HCEC 1CT (cell line): ENCODE data around the gene FGFRL1.
"Not testable (repeated sequence)": the region's sequence is repeated elsewhere in the genome, so short reads cannot be mapped to it uniquely, and the experiment has no call there.

Experiments
- DNase-seq: peaks from one replicate; pipeline ENCODE4 v3.0.0-alpha.2; 2017

Gene FGFRL1

DNA sequence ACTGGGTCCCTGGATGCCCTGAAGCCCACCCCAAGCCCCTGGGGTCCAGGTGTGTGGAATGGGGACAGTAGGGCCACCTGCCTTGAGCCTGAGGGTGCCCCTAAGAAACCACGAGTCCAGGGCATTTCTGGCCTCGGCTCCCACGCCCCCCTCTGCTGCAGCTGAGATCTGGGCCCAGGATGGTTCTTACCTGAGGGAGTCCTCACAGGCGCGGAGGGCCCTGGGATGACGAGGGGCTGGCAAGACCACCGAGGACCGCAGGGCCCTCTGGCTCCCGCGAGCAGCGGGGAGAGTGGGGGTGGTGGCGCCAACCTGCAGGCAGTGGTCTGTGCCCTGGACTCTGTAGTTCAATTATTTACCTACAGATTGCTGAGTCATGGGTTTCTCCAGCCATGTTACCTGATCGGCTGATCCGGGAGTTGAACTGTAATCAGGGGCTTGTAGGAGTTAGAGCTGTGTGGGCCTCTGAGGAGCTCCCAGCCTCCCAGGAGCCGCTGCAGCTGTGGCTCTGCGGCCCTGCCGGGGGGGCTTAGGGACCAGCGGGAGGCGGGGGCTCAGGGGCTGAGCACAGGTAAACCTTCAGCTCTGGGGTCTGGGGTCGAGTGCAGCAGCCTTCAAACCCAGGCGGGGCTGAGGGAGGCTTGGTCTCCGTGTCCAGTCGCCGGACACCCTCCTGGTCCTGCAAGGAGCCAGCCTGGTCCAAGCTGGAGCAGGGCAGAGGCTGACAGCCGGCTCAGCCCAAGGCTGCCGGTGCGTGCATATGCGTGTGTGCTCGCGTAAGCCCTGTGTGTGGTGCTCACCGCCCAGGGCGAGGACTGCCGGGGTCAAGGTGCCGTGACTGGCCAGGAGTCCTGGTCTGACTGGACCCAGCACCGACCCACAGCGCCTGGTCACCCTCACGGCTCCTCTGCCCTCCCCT lies 18.1 kb upstream of the FGFRL1 start, which contains the start of gene SLC26A1:
Gene SLC26A1 (minus strand): TSS at position 294 of the 919 bp plus-strand sequence. CDS start 1,701 bp downstream, outside the sequence.
- DNase-seq: no peak

DNA sequence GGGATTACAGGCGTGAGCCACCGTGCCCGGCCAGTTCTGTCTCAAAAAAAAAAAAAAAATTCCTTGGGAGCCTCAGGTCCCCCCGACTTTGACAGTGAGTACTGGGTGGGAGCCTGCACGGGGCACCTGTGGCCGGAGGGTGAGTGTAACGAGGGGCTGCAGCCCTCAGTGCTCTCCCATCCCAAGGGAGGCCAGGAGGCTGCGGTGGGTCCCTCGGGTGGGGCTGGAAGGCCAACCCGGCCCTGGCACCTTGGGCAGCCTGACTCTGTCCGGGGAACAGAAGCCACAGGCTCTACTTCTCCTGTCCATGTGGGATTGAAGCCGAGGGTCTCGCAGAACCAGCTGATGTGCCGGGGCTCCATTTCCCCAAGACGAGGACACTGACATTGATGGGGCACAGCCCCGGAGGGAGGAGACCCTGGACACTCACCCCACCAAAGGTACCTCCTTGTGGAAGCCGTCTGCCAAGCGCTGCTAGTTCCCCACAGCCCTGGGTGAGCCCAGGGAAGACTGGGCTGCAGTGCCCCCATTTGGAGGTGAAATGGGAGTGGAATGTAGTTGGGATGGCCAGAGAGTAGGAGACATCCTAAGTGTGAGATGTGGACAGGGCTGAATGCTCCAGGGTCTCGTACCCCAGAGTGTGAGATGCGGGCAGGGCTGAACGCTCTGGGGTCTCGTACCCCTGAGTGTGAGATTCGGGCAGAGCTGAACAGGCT lies 16.0 kb upstream of the FGFRL1 start:
- no peak for DNase-seq

DNA sequence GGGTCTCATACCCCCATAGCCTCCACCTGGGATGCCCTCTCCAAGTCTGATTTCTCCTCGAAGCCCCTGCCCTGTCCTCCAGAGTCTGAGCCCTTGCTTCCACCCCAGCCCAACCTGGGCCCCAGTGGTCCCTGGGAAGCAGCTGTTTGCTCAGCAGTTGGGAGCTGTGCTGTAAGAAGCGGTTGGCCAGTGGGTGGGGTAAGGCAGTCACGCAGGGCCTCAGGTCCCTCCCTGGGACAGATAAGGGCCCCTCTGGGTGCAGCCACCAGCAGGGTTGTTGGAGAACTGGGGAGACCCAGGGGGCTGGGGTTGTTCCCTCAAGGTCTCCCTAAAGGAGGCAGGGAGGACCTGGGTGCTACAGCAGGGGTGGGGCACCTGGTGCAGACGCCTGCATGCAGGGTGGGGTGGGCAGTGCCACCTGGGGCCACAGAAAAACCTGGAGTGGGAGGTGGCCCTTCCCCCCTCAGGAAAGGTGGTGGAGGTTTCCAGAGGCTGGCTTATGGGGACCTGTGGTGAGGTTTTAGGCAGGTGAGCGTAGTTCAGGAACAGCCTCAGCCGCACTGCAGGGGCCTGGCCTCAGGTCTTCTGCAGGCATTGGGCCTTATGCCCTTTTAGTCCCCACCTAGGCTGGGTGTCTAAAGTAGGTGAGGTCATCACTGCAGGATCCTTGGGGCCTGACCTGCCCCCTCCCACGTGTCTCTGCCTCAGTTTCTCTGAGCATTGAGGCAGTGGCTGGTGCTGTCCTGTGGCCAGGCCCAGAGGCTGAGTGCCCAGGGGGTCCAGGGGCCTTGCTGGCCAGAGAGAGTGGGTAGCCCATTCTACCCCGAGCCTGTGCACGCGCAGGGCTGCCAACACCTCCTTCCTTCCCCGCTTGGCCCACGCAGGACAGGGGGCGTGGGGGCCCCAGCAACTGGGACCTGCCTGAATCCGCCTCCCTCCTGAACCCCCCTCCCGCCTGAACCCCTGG lies 15.1 kb upstream of the FGFRL1 start:
- DNase-seq: no peak

DNA sequence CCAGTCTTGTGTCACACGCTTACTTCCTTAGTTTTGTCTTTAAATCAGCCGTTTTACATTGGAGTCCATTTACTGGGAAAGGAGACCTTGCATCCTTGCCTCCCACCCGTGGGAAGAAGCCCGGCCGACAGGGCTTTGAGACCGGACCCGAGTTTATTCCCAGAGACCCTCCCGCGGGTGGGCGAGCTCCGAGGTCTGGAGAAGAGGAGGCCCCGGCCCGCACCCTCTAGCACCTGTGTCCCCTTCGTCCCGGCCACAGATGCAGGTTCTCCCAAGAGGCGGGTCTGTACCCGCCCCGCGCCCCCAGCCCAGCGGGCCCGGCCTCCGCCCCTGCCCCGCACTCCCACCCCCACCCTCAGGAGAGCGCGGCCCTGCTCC lies 14.4 kb upstream of the FGFRL1 start:
- DNase-seq: no peak

DNA sequence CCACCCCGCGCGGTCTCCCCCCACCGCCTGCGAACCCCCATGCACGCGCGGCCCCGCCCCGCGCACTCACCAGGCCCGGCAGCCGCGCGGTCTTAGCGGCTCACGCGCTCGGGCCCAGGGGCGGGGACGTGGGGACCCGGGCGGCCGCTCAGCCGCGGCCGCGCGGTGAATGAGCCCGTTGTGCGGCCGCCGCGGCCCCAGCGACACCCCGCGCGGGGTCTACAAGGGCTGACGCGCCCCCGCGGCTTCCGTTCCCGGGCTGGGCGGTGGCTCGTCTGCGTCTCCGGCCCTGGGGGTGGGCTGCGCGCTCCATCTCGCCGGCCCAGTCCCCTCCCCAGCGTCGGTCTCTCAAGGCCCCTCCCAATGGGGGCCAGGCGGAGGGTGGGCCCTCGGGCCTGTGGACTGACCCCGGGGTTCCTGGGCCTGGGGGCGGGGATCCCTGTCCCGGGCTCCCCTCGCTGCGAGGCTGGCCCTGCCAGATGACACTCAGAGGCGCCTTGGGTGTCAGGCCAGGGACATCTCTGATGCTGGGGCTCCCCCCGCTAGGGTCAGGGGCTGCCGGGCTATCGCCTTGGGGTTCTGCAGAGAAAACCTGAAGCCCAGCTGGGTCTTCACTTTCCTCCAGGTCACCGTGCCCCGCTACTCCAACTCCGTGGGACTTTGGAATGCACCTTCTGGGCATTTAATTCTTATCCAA lies 13.9 kb upstream of the FGFRL1 start:
- DNase-seq: no peak

DNA sequence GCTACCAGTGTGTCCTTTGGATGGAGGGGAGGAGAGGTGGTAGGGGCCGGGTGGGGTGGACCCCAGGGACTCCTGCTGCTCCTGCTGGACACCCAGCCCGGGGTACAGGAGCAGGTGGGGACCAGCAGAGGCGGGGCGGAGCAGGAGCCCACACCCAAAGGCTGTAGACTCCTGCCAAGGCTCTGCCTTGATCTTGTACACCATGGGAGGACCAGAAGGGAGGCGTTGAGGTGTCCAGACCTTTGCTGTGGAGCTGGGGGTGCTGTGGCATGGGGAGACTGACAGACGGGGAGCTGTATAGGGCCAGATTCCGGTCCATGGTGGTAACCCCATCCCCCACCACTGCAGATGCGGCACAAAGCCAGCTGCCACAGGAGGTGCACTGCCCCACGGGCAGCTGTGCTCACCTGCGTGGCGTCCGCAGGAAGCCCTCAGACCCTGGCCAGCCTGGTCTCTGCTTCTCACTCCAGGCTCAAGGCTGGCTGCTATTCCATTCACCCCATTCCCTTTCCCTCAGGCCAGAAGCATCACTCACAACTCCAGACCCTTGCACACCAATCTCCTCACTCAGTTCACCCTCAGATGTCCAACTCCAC lies 13.2 kb upstream of the FGFRL1 start:
- no peak for DNase-seq

DNA sequence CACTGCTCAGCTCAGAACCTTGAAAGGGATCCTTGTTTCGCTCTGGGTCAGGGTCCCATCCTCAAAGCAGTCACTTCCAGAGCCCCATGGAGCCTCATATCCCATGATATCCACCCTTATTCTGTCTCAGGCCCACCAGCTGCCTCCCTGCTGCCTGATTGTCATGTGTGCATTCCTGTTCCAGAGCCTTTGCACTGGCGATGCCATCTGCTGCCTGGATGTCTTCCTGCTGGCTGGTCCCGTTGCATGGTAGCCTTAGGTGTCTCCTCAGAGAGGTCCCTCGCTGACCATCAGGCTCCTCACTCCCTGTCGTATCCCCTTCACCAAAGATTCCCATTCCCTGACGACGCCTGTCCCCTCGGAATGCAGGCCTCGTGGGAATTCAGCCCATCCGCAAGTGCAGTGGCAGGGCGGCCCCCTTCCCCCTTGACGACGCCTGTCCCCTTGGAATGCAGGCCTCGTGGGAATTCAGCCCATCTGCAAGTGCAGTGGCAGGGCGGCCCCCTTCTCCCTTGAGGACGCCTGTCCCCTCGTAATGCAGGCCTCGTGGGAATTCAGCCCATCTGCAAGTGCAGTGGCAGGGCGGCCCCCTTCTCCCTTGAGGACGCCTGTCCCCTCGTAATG lies 12.1 kb upstream of the FGFRL1 start:
- not testable (repeated sequence) for DNase-seq

DNA sequence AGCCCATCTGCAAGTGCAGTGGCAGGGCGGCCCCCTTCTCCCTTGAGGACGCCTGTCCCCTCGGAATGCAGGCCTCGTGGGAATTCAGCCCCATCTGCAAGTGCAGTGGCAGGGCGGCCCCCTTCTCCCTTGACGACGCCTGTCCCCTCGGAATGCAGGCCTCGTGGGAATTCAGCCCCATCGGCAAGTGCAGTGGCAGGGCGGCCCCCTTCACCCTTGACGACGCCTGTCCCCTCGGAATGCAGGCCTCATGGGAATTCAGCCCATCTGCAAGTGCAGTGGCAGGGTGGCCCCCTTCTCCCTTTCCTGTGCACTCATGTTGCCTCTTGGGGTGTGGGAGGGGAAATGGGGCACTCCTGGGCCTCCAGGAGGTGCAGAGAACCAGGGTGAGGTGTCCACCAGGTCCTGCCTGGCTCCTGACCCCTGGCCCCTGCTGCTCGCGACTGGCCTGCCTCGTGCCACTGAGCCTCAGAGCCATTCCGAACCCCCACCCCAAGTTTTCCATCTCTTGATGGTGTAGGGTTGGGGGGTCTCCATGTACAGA lies 11.5 kb upstream of the FGFRL1 start:
- DNase-seq: no peak

DNA sequence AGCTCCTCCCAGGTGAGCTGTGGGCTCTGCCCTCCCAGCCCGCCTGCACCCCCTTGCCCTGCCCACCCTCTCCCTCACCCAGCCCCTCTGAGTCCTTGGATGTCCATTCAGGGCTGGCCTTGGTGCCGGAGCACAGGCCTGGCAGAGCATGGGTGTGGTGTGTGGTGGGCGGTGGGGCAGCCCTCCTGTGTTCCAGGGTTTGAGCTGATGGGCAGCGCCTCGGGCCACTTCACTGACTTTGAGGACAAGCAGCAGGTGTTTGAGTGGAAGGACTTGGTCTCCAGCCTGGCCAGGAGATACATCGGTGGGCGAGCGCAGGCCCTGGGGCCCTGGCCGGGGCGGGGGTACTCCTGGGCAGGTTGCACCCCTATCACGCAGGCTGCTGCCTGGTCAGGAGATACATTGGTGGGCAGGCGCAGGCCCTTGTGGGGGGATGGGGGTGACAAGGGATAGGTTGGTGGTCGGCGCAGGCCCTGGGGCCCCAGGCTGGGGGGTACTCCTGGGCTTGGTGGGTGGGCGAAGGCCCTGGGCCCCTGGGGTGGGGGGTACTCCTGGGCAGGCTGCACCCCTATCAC lies 10.7 kb upstream of the FGFRL1 start:
- no peak for DNase-seq

DNA sequence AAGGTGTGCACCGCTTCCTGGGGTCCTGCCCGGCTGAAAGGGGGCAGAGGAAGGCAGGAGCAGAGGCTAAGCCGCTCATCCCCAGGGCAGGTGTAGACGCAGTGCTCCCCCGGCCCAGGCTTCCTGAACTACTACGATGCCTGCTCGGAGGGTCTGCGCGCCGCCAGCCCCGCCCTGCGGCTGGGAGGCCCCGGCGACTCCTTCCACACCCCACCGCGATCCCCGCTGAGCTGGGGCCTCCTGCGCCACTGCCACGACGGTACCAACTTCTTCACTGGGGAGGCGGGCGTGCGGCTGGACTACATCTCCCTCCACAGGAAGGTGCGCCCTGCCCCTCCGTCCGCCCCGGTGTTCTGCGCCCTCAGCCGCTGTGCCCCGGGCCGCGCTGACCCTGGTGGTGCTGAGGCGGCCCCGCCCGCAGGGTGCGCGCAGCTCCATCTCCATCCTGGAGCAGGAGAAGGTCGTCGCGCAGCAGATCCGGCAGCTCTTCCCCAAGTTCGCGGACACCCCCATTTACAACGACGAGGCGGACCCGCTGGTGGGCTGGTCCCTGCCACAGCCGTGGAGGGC lies 9.8 kb upstream of the FGFRL1 start:
- DNase-seq: no peak

DNA sequence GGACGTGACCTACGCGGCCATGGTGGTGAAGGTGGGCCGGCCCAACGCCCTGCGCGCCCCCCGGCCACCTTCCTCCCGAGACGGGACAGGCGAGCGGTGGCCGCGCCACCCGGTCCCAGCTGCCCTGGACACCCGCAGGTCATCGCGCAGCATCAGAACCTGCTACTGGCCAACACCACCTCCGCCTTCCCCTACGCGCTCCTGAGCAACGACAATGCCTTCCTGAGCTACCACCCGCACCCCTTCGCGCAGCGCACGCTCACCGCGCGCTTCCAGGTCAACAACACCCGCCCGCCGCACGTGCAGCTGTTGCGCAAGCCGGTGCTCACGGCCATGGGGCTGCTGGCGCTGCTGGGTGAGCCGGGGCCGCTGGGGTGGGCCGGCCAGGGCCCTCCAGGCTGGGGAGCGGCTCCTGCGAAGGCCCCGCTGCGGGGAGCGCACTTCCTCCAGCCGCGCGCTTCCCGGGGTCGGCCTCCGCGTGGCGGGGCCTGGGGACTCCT lies 9.2 kb upstream of the FGFRL1 start:
- no peak for DNase-seq

DNA sequence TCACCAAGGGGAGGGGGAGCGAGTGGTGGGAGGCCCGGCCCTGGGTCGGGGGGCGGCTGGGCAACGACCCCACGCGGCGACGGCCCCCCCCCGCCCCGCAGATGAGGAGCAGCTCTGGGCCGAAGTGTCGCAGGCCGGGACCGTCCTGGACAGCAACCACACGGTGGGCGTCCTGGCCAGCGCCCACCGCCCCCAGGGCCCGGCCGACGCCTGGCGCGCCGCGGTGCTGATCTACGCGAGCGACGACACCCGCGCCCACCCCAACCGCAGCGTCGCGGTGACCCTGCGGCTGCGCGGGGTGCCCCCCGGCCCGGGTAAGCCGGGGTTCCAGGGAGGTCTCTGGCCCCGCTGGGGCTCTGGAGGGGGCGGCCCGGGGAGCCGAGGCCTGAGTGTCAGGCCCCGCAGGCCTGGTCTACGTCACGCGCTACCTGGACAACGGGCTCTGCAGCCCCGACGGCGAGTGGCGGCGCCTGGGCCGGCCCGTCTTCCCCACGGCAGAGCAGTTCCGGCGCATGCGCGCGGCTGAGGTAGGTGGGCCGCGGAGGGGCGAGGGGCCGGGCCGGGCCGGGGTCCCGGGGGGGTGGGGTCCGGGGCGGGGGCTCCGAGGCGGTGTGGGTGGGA lies 8.7 kb upstream of the FGFRL1 start:
- no peak for DNase-seq

DNA sequence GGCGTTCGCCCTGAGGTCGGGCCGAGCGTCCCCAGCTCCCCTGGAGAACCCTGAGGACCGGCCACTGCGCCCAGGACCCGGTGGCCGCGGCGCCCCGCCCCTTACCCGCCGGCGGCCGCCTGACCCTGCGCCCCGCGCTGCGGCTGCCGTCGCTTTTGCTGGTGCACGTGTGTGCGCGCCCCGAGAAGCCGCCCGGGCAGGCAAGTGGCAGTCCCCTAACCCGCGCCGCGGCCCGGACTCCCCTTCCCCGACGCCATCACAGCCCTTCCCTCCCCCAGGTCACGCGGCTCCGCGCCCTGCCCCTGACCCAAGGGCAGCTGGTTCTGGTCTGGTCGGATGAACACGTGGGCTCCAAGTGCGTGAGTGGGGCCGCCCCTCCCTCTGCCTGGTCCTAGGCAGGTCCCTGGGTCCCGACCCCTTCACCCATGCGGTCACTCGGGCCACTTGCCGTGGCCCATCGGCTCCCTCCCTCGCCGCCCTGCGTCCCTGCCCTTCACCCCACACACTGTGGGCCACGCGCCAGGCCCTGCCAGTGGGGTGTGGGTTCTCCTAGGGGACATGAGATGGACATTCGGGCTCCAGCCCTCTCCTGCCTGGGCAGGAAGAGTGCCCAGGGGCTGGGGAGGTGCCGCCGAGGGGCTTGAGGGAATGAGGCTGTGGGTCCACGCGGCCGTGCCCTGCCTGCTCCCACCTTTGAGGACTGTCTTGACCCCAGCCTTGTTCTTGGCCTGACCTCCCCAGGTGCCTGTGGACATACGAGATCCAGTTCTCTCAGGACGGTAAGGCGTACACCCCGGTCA lies 8.0 kb upstream of the FGFRL1 start:
- no peak for DNase-seq

DNA sequence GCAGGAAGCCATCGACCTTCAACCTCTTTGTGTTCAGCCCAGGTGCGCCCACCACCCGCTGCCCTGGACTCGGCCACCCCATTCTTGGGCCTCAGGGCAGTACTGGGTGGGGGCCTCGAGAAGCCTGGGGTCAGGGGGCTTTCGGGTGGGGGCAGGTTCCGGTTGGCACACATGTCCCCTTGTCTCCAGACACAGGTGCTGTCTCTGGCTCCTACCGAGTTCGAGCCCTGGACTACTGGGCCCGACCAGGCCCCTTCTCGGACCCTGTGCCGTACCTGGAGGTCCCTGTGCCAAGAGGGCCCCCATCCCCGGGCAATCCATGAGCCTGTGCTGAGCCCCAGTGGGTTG lies 7.4 kb upstream of the FGFRL1 start:
- DNase-seq: no peak

DNA sequence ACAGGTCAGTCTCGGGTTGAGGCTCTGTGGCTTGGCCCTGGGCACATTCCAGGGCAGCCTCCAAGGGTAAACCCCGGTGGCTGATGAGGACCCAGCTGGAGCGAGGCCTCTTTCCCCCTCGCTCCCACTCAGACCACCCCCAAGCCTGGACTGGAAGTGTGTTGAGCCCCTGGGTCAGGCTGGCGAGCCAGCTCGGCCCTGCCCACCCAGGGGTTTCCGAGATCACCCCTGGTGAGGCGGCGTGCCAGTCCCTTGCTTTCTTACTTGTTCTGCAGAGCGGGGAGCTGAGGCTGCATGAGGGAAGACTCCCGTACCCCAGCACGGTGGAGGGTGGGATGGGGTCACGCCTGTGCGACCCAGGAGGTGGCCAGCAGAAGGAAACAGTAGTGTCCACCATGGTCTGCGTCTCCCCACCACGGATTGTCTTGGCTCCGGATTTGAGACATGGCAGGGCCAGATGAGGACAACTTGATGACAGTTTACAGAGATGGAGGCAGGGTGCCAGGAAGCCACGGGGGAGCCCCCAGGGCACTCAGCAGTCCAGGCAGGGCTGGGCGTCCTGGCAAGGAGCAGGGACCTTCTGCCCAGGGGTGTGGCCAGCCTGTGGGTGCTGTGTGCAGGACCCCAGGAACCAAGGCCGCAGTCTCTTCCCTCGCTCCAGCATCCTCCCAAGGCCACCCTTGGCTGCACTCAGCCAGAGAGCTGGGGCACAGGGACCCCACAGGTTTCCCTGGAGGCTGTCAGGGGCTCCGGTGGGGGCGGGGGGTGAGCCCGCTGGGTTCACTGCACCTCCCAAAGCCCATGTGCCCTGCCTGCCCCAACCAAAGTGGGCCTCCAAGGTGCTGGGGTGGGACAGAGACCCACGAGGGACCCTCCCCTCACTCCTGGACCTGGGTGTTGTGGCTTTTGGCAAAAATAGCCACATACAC lies 6.6 kb upstream of the FGFRL1 start:
- DNase-seq: no peak

DNA sequence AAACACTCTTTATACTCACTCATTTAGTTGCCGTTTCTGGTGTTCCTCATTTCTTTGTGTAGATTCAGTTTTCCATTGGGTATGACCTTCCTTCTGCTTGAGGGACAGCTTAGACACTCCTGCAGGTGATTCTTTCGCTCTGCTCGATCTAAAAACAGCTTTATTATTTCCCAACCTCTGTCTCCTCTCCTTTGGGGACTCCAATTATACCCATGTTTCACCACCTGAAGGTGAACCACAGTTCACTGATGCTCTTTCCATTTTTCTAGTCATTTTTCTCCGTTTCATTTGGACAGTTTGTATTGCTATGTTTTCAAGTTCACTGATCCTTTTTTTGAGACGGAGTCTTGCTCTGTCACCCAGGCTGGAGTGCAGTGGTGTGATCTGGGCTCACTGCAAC lies 4.6 kb upstream of the FGFRL1 start:
- DNase-seq: no peak

DNA sequence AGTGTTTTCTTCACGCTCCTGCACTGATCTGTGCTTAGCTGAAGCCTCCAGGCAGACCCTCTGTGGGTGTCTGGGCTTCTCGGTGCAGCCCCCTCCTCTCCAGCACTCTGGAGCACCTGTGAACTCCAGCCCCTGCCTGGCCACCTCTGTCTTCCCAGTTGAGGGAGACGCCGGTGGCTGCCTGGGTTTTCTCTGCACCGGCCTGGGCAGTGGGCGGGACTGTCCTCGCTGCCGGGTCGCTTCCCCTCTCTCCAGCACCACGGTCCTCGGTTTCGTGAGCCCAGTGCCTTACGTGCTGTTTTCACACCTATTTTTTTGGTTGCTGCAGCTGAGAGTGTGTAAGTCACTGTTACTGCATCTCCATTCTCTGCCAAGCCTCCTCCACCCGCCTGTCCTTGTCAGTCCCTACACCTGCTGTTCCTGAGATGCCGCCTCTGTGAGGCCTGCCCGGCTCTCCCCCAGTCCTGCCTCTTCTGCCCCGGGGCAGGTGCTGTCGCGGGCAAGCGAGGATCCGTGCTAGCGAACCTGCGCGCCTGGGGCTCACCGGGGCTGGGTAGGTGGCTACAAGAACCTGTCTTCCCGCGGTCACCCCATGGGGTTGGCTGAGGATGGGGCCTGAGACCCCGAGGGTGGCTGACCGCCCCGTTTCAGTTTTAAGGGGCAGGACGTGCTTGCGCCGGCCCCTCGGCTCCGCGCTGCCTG lies 2.4 kb upstream of the FGFRL1 start:
- no peak for DNase-seq
